PC-9 (cell line): Measurements from ENCODE around the gene TMEM88. TPM values are rescaled to one million over a fixed set of nuclear protein-coding genes. Genes with fewer than 3 reads are reported as not detected.

Source experiments
- BruUV-seq: library from RNA; stranded (reverse); fragments of 400-500 nt; replicated peaks from 2 replicates; lab custom pipeline; 2021; lab: Mats Ljungman, UMichigan
- CTCF ChIA-PET: fragments of 300-600 bp; sonication (Branson Sonifier 250); formaldehyde crosslinking; loops from one replicate; lab custom pipeline; 2022; ENCODE audit warnings: antibody characterized with exemption; lab: Charles Lee
- POLR2A ChIA-PET: fragments of 300-600 bp; sonication (Branson Sonifier 250); formaldehyde crosslinking; loops from one replicate; lab custom pipeline; 2022; ENCODE audit warnings: antibody characterized with exemption; ENCODE audit not compliant: unreplicated experiment; lab: Charles Lee
- DNase-seq, 2 experiments: peaks; one replicate each; pipeline versions ENCODE4 v3.0.0 to v3.0.0-alpha.2; 2015 to 2022; ENCODE audit warnings: mixed read lengths in 1 of 2
- H2AFZ ChIP-seq: fragments of 200-600 bp; sonication (generic); 2 replicates; pipeline ENCODE4 v1.8.1; 2017; ENCODE audit warnings: antibody characterized with exemption
- H3F3A ChIP-seq: fragments of 200-600 bp; sonication (generic); 2 replicates; pipeline ENCODE4 v1.8.1; 2017; ENCODE audit warnings: antibody characterized with exemption, mild to moderate bottlenecking, low read depth; ENCODE audit not compliant: insufficient read depth
- H3K27ac ChIP-seq: fragments of 200-600 bp; sonication (generic); 2 replicates; pipeline ENCODE4 v1.6.1; 2016; ENCODE audit warnings: mixed run types
- H3K27me3 ChIP-seq: fragments of 200-600 bp; sonication (generic); 2 replicates; pipeline ENCODE4 v1.6.1; 2016; ENCODE audit warnings: low read depth, mixed run types; ENCODE audit not compliant: insufficient read depth
- H3K36me3 ChIP-seq: fragments of 200-600 bp; sonication (generic); 2 replicates; pipeline ENCODE4 v1.6.1; 2016; ENCODE audit warnings: low read depth, mixed run types
- H3K4me1 ChIP-seq: fragments of 200-600 bp; sonication (generic); replicated peaks from 2 replicates; pipeline ENCODE4 v1.6.1; 2016; ENCODE audit warnings: mixed run types; ENCODE audit not compliant: insufficient read depth
- H3K4me2 ChIP-seq: fragments of 200-600 bp; sonication (generic); 2 replicates; pipeline ENCODE4 v1.6.1; 2017; ENCODE audit warnings: mixed run types
- H3K4me3 ChIP-seq: fragments of 200-600 bp; sonication (generic); 2 replicates; pipeline ENCODE4 v1.6.1; 2016; ENCODE audit warnings: mixed run types
- H3K79me2 ChIP-seq: fragments of 200-600 bp; sonication (generic); 2 replicates; pipeline ENCODE4 v1.6.1; 2017; ENCODE audit warnings: low read depth, mixed run types
- H3K9me2 ChIP-seq: fragments of 200-600 bp; sonication (generic); 2 replicates; pipeline ENCODE4 v1.8.1; 2017; ENCODE audit warnings: mild to moderate bottlenecking; ENCODE audit not compliant: insufficient read depth
- H3K9me3 ChIP-seq: fragments of 200-600 bp; sonication (generic); 2 replicates; pipeline ENCODE4 v1.8.1; 2016; ENCODE audit warnings: low read depth; ENCODE audit not compliant: insufficient read depth
- H4K20me1 ChIP-seq: fragments of 200-600 bp; sonication (generic); 2 replicates; pipeline ENCODE4 v1.8.1; 2017; ENCODE audit not compliant: insufficient read depth
- CTCF ChIP-seq: fragments of 200-600 bp; sonication (generic); conservative IDR thresholded peaks from 2 replicates; pipeline ENCODE4 v1.6.1; 2017; ENCODE audit warnings: mixed run types, antibody characterized with exemption, mild to moderate bottlenecking, moderate library complexity
- EZH2 ChIP-seq: fragments of 200-600 bp; sonication (generic); IDR thresholded peaks from 2 replicates; pipeline ENCODE4 v1.8.0; 2017; ENCODE audit warnings: antibody characterized with exemption, low read depth
- intact Hi-C: fragments of 100-400 bp; cut with micrococcal nuclease; formaldehyde crosslinking; loops from one replicate; pipeline ENCODE4 v1.10.0; 2022; ENCODE audit not compliant: unreplicated experiment
- total RNA-seq: library from RNA; stranded (reverse); gene quantifications from 2 replicates; pipeline ENCODE4 v1.2.3, GENCODE V29; 2021

TMEM88 gene
- total RNA-seq, 1 experiment from 2014 or later: 3.1 TPM

GRCh38 chr17:7897090-7897489 lies 42.2 kb downstream of the TMEM88 start:
- no peaks in the 10 kb centered on the region for H3K27me3 ChIP-seq
- ChIA-PET CTCF (interaction anchor here (0.6 kb wide), 2 partner anchors 13 to 34 kb away, joined by 3 read pairs; no protein-coding TSS in a partner anchor), POLR2A (no interaction called here)
- H3K4me2 ChIP-seq: no peak overlapping the region
- no TSS peak for BruUV-seq
- H3K4me3 ChIP-seq: no peak overlapping the region
- no peaks in the 10 kb centered on the region for H3K4me1 ChIP-seq
- H3K79me2 ChIP-seq: no peaks in the 10 kb centered on the region
- no peaks in the 10 kb centered on the region for H4K20me1 ChIP-seq
- H3K27ac ChIP-seq: no peak overlapping the region
- H2AFZ ChIP-seq: no peak overlapping the region
- no peak for TF ChIP-seq EZH2
- TF ChIP-seq CTCF: no peak
- H3F3A ChIP-seq: no peaks in the 10 kb centered on the region
- DNase-seq: no peak
- H3K9me2 ChIP-seq: no peaks in the 10 kb centered on the region
- H3K36me3 ChIP-seq: no peaks in the 10 kb centered on the region
- no peaks in the 10 kb centered on the region for H3K9me3 ChIP-seq
- intact Hi-C loops: loop anchor here (2.0 kb wide), 1 partner anchor 34 kb away; no protein-coding TSS in a partner anchor

GRCh38 chr17:7897773-7898172 lies 42.9 kb downstream of the TMEM88 start:
- no peaks in the 10 kb centered on the region for H3K9me3 ChIP-seq
- TF ChIP-seq EZH2 (no peak), CTCF (peak; percentile 57)
- no peaks in the 10 kb centered on the region for H3F3A ChIP-seq
- POLR2A ChIA-PET: no interaction called here
- no peaks in the 10 kb centered on the region for H3K79me2 ChIP-seq
- no peaks in the 10 kb centered on the region for H3K27me3 ChIP-seq
- H3K4me1 ChIP-seq: no peaks in the 10 kb centered on the region
- H3K27ac ChIP-seq: no peak overlapping the region
- BruUV-seq: no TSS peak
- H3K9me2 ChIP-seq: no peaks in the 10 kb centered on the region
- no peak overlapping the region for H3K4me3 ChIP-seq
- no peaks in the 10 kb centered on the region for H3K36me3 ChIP-seq
- H2AFZ ChIP-seq: no peak overlapping the region
- H3K4me2 ChIP-seq: no peak overlapping the region
- no peaks in the 10 kb centered on the region for H4K20me1 ChIP-seq
- CTCF ChIA-PET: interaction anchor here (0.6 to 1.0 kb wide), 3 partner anchors 15 to 72 kb away, joined by 3 to 4 read pairs (median 3); no protein-coding TSS in a partner anchor
- no peak for DNase-seq
- intact Hi-C loops: loop anchor here (2.0 kb wide), 1 partner anchor 35 kb away; no protein-coding TSS in a partner anchor

- BruUV-seq: TSS peak; percentile 16
- TF ChIP-seq CTCF (no peak), EZH2 (no peak)
- Histone ChIP-seq H3K79me2 (no peaks in the 10 kb centered on the region), H3K27me3 (no peaks in the 10 kb centered on the region), H3K9me2 (no peaks in the 10 kb centered on the region), H3K27ac (no peak overlapping the region), H3K9me3 (no peaks in the 10 kb centered on the region), H3K36me3 (no peaks in the 10 kb centered on the region), H3K4me1 (no peaks in the 10 kb centered on the region), H4K20me1 (no peaks in the 10 kb centered on the region), H2AFZ (no peak overlapping the region), H3F3A (no peaks in the 10 kb centered on the region), H3K4me3 (no peak overlapping the region), H3K4me2 (no peak overlapping the region)
- peak in 1 of 2 experiments; percentile 14 for DNase-seq
- intact Hi-C loops: no loop called here
- CTCF ChIA-PET: no interaction called here
- POLR2A ChIA-PET: no interaction called here
These were observed 48.6 kb downstream of the TMEM88 start for GRCh38 chr17:7903154-7904103.

Other genes with a start within 250 kb of the TMEM88 start
- gene FXR2, start 240.2 kb upstream of the TMEM88 start, total RNA-seq: 61.5 and 63.7 TPM in 2 replicates
- gene SAT2, start 227.2 kb upstream of the TMEM88 start, total RNA-seq: 52.0 and 68.7 TPM in 2 replicates
- gene SHBG, start 224.9 kb upstream of the TMEM88 start, total RNA-seq: 0.52 and 1.0 TPM in 2 replicates
- gene ATP1B2, start 204.1 kb upstream of the TMEM88 start, total RNA-seq: 0.63 and 0.73 TPM in 2 replicates
- 307 and 340 TPM in 2 replicates for gene TP53, start 167.6 kb upstream of the TMEM88 start, total RNA-seq
- 31.9 and 37.2 TPM in 2 replicates for gene WRAP53, start 166.6 kb upstream of the TMEM88 start, total RNA-seq
- gene EFNB3, start 149.9 kb upstream of the TMEM88 start, total RNA-seq: 1.5 and 1.6 TPM in 2 replicates
- gene DNAH2, start 137.3 kb upstream of the TMEM88 start, total RNA-seq: 10.6 and 11.6 TPM in 2 replicates
- gene KDM6B, start 20.8 kb upstream of the TMEM88 start, total RNA-seq: 41.3 and 41.8 TPM in 2 replicates
- 159 and 176 TPM in 2 replicates for gene NAA38, start 2.5 kb downstream of the TMEM88 start, total RNA-seq
- 14.3 and 22.0 TPM in 2 replicates for gene CYB5D1, start 2.9 kb downstream of the TMEM88 start, total RNA-seq
- 197 and 219 TPM in 2 replicates for gene CHD3, start 33.7 kb downstream of the TMEM88 start, total RNA-seq
- gene RNF227, start 61.2 kb downstream of the TMEM88 start, total RNA-seq: 3.1 and 4.2 TPM in 2 replicates
- gene KCNAB3, start 74.8 kb downstream of the TMEM88 start, total RNA-seq: 9.5 and 13.8 TPM in 2 replicates
- 181 and 224 TPM in 2 replicates for gene TRAPPC1, start 76.9 kb downstream of the TMEM88 start, total RNA-seq
- 62.3 and 65.1 TPM in 2 replicates for gene CNTROB, start 77.1 kb downstream of the TMEM88 start, total RNA-seq
- gene GUCY2D, start 147.5 kb downstream of the TMEM88 start, total RNA-seq: 0.79 TPM in 1 of 2 replicates, not detected in the other
- not detected in 2 replicates for gene ALOX15B, start 184.0 kb downstream of the TMEM88 start, total RNA-seq
- not detected in 2 replicates for gene ALOX12B, start 232.7 kb downstream of the TMEM88 start, total RNA-seq